ENCODE data around the gene RAMACL. TPM values are rescaled to one million over a fixed set of nuclear protein-coding genes. Genes with fewer than 3 reads are reported as not detected.

RAMACL gene
- total RNA-seq, 1 donor from 2014 or later = 0.77 TPM

GRCh38 chr6:166595061-166595780, 8.7 kb upstream of the RAMACL start:
- Histone ChIP-seq H3K27me3 (ENCODE audit: low read depth) (no peaks in the 10 kb centered on the region), H3K27ac (replicated peaks) (peak overlapping the region; percentile 28), H3K36me3 (no peaks in the 10 kb centered on the region), H3K9me3 (replicated peaks) (no peaks in the 10 kb centered on the region), H3K4me1 (peaks cover 61% of the 10 kb centered on the region), H3K4me3 (no peak overlapping the region)
- intact Hi-C loops (cut with micrococcal nuclease) = no loop called here
- no peak for TF ChIP-seq CTCF (IDR thresholded peaks at IDR 0.05; ENCODE audit: borderline replicate concordance)
- DNase-seq = no peak

GRCh38 chr6:166592821-166593220, 6.3 kb upstream of the RAMACL start:
- no peak overlapping the region for H3K4me3 ChIP-seq
- DNase-seq = no peak
- H3K27me3 ChIP-seq (ENCODE audit: low read depth) = no peaks in the 10 kb centered on the region
- peaks cover 61% of the 10 kb centered on the region for H3K4me1 ChIP-seq
- H3K27ac ChIP-seq (replicated peaks) = no peak overlapping the region
- H3K9me3 ChIP-seq (replicated peaks) = no peaks in the 10 kb centered on the region
- no peak for TF ChIP-seq CTCF (IDR thresholded peaks at IDR 0.05; ENCODE audit: borderline replicate concordance)
- intact Hi-C loops (cut with micrococcal nuclease) = no loop called here
- H3K36me3 ChIP-seq = no peaks in the 10 kb centered on the region

DNA sequence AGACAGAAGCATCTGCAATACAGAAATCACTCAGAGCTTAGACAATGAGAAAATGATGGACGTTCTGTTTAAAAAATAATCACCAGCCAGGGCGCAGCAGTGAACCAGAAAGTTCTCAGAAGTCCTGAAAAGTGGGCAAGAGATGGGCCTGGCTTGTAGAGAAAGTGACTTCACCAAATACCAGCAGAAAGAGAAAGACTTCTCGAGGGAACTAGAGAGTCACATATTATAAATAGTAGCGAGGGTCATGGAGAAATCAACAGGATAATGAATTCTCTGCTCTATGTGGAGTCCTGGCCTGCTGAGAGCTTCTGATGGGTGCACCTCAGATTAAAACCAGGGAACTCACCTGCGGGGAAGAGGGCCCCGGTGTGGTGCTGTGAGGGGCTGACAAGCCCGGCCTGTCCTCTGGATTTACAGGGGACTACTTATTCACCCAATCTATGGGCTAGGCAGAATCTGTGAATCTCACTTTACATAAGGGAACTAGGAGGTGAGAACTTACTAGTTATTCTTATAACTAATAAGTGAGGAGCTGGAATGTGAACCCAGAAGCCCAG, 5.6 kb upstream of the RAMACL start:
- Histone ChIP-seq H3K9me3 (replicated peaks) (no peaks in the 10 kb centered on the region), H3K27me3 (ENCODE audit: low read depth) (no peaks in the 10 kb centered on the region), H3K4me3 (no peak overlapping the region), H3K4me1 (peaks cover 54% of the 10 kb centered on the region), H3K27ac (replicated peaks) (no peak overlapping the region), H3K36me3 (no peaks in the 10 kb centered on the region)
- intact Hi-C loops (cut with micrococcal nuclease) = no loop called here
- TF ChIP-seq CTCF (IDR thresholded peaks at IDR 0.05; ENCODE audit: borderline replicate concordance) = no peak
- no peak for DNase-seq

DNA sequence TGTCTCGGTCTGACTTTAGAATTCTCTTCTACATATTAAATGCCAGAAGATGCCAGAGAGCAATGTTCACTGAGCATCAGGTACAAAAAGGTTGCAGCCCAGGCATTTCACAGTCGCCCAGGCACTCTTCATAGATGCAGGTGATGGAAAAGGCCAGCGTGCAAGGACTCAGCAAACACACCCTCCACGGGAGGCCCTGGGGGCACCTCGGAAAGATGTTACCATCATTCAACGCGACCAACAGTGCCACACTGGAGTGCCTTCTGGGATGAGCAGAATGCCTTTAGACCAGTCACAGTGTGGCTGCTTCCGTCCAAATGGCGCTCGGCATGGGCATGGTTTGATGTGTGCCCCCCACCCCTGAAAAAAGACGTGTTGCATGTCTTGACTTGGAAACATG, 4.5 kb upstream of the RAMACL start:
- Histone ChIP-seq H3K4me1 (peaks cover 45% of the 10 kb centered on the region), H3K4me3 (no peak overlapping the region), H3K27me3 (ENCODE audit: low read depth) (no peaks in the 10 kb centered on the region), H3K27ac (replicated peaks) (no peak overlapping the region), H3K36me3 (no peaks in the 10 kb centered on the region), H3K9me3 (replicated peaks) (no peaks in the 10 kb centered on the region)
- no peak for TF ChIP-seq CTCF (IDR thresholded peaks at IDR 0.05; ENCODE audit: borderline replicate concordance)
- no peak for DNase-seq
- intact Hi-C loops (cut with micrococcal nuclease) = no loop called here

GRCh38 chr6:166589786-166590574, 3.5 kb upstream of the RAMACL start:
- Histone ChIP-seq H3K27ac (replicated peaks) (peak overlapping the region; percentile 41), H3K36me3 (no peaks in the 10 kb centered on the region), H3K9me3 (replicated peaks) (no peaks in the 10 kb centered on the region), H3K4me3 (no peak overlapping the region), H3K27me3 (ENCODE audit: low read depth) (no peaks in the 10 kb centered on the region), H3K4me1 (peaks cover 37% of the 10 kb centered on the region)
- intact Hi-C loops (cut with micrococcal nuclease) = no loop called here
- no peak for DNase-seq
- TF ChIP-seq CTCF (IDR thresholded peaks at IDR 0.05; ENCODE audit: borderline replicate concordance) = no peak
